Mesodermal cell (in vitro differentiated cells): Measurements from ENCODE around the gene DHRS13.
"Not testable (repeated sequence)": the region's sequence is repeated elsewhere in the genome, so short reads cannot be mapped to it uniquely, and the experiment has no call there.

Experiments
- H3K27ac ChIP-seq: 2 replicates; pipeline ENCODE4 v1.7.0; 2013; ENCODE audit warnings: mild to moderate bottlenecking, low read depth, low read length, moderate library complexity; ENCODE audit not compliant: severe bottlenecking
- H3K36me3 ChIP-seq: 2 replicates; pipeline ENCODE4 v1.7.1; 2013; ENCODE audit warnings: mild to moderate bottlenecking, low read length, moderate library complexity; ENCODE audit not compliant: control insufficient read depth, insufficient read depth
- H3K4me1 ChIP-seq: one replicate; pipeline ENCODE4 v1.7.1; 2013; ENCODE audit warnings: mild to moderate bottlenecking, low read length; ENCODE audit not compliant: insufficient read depth, control insufficient read depth, poor library complexity, severe bottlenecking
- H3K4me3 ChIP-seq: 2 replicates; pipeline ENCODE4 v1.7.0; 2013; ENCODE audit warnings: low read length, control low read depth, mild to moderate bottlenecking; ENCODE audit not compliant: insufficient read depth, poor library complexity, severe bottlenecking; ENCODE audit errors: extremely low read depth
- H3K9me3 ChIP-seq: 2 replicates; pipeline ENCODE4 v1.7.1; 2013; ENCODE audit warnings: mild to moderate bottlenecking, low read length, moderate library complexity; ENCODE audit not compliant: control insufficient read depth
- WGBS, 2 experiments: methylation state at CpG; one replicate each; pipeline ENCODE4 v1.1.5; 2013; ENCODE audit warnings: missing lambda C conversion rate in 2 of 2; ENCODE audit not compliant: insufficient coverage in 2 of 2; 5-methylcytosine and 5-hydroxymethylcytosine counted together

The DHRS13 gene

DNA sequence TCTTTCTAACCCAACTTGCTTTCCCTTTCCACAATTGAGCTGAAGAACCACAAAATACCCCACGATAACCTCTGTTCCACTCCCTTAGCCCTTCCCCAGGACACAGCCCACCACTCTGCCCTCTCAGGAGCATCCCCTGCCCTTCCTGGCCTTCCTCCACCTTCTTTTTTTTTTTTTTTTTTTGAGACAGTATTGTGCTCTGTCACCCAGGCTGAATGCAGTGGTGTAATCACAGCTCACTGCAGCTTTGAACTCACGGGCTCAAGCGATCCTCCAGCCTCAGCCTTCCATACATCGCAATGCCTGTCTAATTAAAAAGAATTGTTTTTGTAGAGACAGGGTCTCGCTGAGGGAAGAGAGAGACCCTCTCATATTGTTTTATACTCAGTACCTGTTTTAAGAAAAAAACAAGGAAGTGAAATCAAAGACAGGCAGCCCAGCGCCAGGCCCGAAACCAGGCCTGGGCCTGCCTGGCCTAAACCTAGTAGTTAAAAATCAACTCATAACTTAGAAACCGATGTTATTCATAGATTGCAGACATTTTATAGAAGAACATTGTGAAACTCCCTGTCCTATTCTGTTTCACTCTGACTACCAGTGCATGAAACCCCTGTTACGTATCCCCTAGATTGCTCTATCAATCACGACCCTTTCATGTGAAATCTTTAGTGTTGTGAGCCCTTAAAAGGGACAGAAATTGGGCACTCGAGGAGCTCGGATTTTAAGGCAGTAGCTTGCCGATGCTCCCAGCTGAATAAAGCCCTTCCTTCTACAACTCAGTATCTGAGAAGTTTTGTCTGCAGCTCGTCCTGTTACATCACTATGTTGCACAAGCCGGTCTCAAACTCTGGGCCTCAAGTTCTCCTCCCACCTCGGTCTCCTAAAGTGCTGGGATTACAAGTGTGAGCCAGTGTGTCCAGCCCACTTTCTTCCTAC, 9.4 kb downstream of the DHRS13 start:
- H3K27ac ChIP-seq, H3K9me3 ChIP-seq, H3K4me3 ChIP-seq: not testable (repeated sequence)
- Histone ChIP-seq H3K4me1 (peaks cover 12% of the 10 kb centered on the region), H3K36me3 (peaks cover 30% of the 10 kb centered on the region)
- 93 to 99% methylated on average over 8 to 11 of the region's 16 CpGs for WGBS, 2 experiments

DNA sequence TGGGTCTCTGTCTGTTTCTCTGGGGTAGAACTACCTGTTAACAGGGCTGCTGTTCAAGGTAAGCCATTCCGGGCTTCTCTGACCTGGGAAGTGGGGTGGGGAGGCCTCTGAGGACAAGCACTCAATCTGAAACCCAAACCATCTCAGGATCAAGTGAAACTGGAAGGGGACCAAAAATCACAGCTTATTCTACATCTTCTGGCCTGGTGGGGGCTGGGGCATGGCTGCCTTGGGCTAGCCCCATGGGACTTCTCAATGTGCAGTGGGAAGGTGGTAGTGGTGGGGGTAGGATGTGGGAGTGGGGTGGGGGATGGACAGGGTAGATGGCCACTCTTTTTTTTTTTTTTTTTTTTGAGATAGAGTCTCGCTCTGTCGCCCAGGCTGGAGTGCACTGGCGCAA, 10.9 kb downstream of the DHRS13 start:
- Histone ChIP-seq H3K4me1 (peaks cover 7% of the 10 kb centered on the region), H3K4me3 (no peak overlapping the region), H3K9me3 (no peaks in the 10 kb centered on the region), H3K36me3 (peaks cover 30% of the 10 kb centered on the region), H3K27ac (no peak overlapping the region)
- WGBS, 2 experiments = 100% methylated on average over 1 of the region's 4 CpGs; no CpG with 5 or more reads in 1 of the 2 experiments

DNA sequence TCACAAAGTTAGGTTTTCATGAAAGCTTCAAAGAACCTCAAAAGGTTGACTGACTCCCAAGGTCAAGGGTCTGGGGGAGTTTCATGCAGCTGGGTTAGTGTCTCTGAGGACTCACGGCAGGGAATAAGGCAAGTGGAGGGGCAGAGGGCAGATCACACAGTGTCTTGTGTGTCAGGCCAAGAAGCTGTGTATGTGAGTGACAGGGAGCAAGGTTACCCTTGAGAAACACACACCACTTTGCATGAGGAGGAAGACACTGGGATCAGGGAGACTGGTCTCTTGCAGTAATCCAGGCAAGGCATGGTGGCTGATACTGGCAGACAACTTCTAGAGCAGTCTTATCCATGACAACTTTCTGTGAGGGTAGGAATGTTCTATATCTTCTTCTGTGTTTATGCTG, 11.7 kb downstream of the DHRS13 start:
- 89% methylated on average over 1 of the region's 1 CpG; no CpG with 5 or more reads in 1 of the 2 experiments for WGBS, 2 experiments
- H3K27ac ChIP-seq = no peak overlapping the region

DNA sequence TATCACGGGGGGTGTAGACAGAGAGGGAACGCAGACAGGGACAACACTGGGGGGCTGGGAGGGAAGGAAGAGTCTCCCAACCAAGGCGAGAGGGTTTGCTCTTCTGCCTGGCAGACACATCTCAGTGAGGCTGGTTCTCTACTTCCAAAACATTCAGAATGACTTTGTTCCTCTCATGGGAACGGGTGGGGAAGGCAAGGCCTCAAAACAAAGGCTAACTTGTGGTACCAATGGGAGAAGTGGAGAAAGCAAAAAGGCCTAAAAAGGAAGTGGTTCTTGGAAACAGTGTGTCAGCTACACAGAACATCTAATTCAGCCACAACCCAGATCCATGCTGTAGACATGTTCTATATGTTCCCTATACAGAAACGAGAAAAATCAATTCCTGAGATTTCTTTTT, 12.9 kb downstream of the DHRS13 start:
- Histone ChIP-seq H3K4me3 (no peak overlapping the region), H3K4me1 (no peaks in the 10 kb centered on the region), H3K36me3 (peaks cover 36% of the 10 kb centered on the region), H3K27ac (no peak overlapping the region), H3K9me3 (no peaks in the 10 kb centered on the region)
- 100% methylated on average over 1 of the region's 5 CpGs; no CpG with 5 or more reads in 1 of the 2 experiments for WGBS, 2 experiments

More for the DNA sequence above, 11.7 kb downstream of the DHRS13 start:
- no peak overlapping the region for H3K4me3 ChIP-seq
- peaks cover 34% of the 10 kb centered on the region for H3K36me3 ChIP-seq
- no peaks in the 10 kb centered on the region for H3K9me3 ChIP-seq
- H3K4me1 ChIP-seq = peaks cover 6% of the 10 kb centered on the region

DNA sequence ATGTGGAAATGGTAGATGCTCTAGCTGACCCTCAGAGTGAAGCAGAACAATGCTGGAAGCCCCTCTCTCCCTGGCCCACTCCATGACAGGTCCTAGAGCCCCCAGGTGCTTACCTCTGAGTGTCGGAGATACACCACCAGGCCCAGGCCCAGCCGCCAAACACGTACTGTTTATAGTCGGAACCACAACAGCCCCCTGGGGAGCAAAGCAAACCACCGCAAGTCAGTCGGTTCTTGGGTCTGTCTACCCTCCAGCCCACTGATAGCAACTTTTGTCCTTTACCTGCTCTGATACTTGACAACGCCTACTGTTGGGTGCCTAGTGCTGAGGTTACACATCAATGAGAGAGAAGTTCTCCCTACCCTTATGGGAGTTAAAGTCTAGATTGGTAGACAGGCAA, 14.0 kb downstream of the DHRS13 start:
- WGBS, 2 experiments = 86 to 96% methylated on average over 4 to 7 of the region's 7 CpGs
- Histone ChIP-seq H3K9me3 (no peaks in the 10 kb centered on the region), H3K4me1 (no peaks in the 10 kb centered on the region), H3K4me3 (no peak overlapping the region), H3K36me3 (peaks cover 44% of the 10 kb centered on the region), H3K27ac (no peak overlapping the region)

DNA sequence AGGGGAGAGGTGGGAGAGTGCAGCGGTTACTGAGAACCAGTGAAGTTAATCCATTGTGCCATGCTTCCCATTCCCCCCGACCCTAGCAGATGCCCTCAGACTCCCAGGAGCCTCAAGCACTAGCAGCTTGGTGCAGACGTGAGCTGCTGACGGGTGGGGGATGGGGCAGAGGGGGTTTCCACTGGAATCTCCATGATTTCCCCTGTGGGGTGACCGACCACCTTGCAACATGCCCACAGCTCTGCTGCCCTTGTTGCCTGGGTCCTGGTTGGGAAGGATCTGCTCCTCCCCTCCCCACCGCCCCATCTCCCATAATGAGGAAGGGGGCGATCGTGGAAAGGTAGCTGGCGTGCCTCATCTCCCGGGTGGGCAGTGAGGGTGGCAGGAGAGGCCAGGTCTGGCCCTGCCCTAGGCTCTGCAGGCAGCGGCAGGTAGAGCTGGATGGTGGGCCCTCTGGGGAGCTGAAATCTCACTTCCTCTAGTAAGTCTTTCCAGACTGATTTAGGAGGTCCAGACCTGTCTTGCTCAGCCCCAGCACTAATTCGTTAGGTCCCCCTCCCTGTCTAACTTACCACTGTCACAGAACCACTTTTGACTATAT, 14.9 kb downstream of the DHRS13 start:
- H3K27ac ChIP-seq = no peak overlapping the region
- H3K9me3 ChIP-seq = no peaks in the 10 kb centered on the region
- no peak overlapping the region for H3K4me3 ChIP-seq
- H3K36me3 ChIP-seq = peaks cover 49% of the 10 kb centered on the region
- H3K4me1 ChIP-seq = no peaks in the 10 kb centered on the region
- WGBS, 2 experiments = 84 to 88% methylated on average over 5 to 7 of the region's 12 CpGs

DNA sequence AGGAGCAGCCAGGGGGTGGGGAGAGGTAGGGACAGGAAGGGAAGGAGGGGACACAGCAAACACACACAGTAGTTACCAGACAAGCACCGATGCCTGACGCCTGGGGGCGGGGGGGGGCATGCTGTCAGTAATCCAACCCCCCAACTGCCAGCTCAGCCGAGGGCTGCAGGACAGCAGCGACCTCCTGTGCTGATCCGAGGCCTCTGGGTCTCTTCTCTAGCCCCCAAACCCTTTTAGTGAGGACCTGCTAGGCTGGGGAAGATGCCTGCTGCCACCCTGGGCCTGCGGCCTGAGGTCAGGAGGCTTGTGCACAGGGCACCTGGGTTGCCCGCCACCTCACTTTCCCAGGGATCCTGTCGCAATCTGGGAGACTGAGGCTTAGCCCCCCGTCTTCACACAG, 16.9 kb downstream of the DHRS13 start:
- 83 to 96% methylated on average over 4 to 10 of the region's 10 CpGs for WGBS, 2 experiments
- H3K36me3 ChIP-seq = peaks cover 48% of the 10 kb centered on the region
- H3K9me3 ChIP-seq = no peaks in the 10 kb centered on the region
- no peaks in the 10 kb centered on the region for H3K4me1 ChIP-seq
- H3K4me3 ChIP-seq = no peak overlapping the region
- no peak overlapping the region for H3K27ac ChIP-seq

DNA sequence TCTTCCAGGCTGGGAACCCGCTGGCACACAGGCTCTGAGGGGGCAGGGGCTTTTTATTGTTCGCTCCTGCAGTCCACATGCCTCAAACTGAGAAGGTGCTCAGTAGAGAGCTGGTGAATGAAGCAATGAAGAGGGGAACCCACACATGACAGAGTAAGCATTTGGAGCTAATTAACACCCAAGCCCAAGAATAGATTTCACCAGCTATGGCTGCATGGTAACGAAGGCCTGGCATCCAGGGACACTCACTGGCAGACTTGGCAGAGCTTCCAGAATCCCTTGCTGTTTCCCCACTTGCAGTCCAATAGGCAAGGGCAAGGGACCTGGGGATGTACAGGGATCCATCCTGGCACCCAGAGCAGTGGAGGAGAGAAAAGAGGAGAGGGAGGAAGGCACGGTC, 17.5 kb downstream of the DHRS13 start:
- no peaks in the 10 kb centered on the region for H3K9me3 ChIP-seq
- WGBS, 2 experiments = 86 to 100% methylated on average over 3 of the region's 4 CpGs
- no peak overlapping the region for H3K27ac ChIP-seq
- peaks cover 51% of the 10 kb centered on the region for H3K36me3 ChIP-seq
- H3K4me1 ChIP-seq = no peaks in the 10 kb centered on the region
- no peak overlapping the region for H3K4me3 ChIP-seq

DNA sequence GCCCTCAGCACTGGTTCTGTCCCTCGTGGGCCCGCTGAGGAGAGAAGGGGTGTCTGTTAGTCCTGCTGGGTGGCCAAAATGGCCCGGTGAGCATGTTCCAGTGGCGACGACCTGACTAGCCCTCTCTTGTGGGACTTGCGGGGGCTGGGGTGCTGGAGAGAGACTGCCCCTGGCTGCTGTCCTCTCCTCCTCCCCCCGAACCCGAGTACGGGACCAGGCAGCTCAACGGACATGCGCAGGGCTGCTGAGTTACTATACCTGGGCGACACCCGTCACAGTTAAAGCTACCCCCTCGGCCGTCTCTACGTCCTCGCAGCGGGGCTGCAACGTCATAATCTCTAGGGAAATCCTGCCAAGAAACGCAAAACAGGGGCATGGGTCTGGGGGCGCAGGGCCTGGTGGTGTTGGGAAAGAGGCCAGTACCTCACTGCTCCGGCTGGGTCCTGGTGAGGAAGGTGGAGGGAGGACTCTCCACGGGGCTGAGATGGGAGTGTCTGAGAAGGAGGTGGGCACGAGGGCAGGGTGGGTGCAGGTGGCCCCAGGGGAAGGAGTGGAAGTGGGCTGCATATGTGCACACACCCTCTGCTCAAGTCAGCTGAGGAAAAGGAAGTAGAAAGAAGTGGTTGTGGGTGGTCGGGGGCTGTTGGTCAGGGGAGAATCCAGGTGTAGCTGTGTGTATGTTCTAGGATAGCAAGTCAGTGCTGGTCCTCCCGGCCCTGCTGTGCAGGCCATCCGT, 18.7 kb downstream of the DHRS13 start:
- H3K9me3 ChIP-seq = no peaks in the 10 kb centered on the region
- H3K4me3 ChIP-seq = no peak overlapping the region
- WGBS, 2 experiments = 94 to 95% methylated on average over 26 of the region's 27 CpGs

DNA sequence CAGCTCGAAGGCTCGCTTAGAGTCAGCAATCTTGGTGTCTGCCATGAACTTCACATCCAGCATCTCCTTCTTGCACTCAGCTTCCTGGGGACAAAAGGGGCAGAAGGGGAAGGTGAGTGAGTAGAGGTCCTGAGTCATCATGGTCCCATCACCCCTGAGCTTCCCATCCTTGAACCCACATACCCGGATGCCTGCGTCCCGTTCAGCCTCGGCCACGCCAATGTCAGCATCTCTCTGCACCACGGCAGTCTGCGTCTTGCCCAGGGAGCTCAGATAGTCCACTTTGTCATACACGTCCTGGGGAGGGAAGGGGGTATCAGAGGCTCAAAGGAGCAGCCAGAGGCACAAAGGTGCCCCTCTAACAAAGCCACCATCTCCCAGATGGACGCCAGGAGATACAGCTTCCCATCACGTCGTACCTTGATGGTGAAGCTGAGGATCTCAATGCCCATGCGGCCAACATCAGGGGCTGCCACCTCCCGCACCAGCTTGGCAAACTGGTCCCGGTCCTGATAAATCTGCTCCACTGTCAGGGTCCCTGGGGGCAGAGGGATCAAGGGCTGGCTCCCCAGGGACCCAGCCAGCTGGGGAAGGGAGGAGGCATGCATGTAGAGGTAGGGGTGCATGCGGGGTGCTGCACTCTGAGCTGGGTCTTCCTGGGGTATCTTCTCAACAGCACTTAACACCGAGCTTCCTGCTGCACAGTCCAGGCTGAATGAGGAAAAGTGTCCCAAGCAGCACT, 20.6 kb downstream of the DHRS13 start:
- no peaks in the 10 kb centered on the region for H3K9me3 ChIP-seq
- peaks cover 71% of the 10 kb centered on the region for H3K36me3 ChIP-seq
- 95 to 96% methylated on average over 12 to 15 of the region's 18 CpGs for whole genome bisulfite sequencing, 2 experiments
- no peaks in the 10 kb centered on the region for H3K4me1 ChIP-seq
- no peak overlapping the region for H3K27ac ChIP-seq
- no peak overlapping the region for H3K4me3 ChIP-seq

More for the DNA sequence above, 18.7 kb downstream of the DHRS13 start:
- Histone ChIP-seq H3K4me1 (no peaks in the 10 kb centered on the region), H3K27ac (no peak overlapping the region), H3K36me3 (peaks cover 64% of the 10 kb centered on the region)
